RWPE2 (cell line): ENCODE measurements around the gene GDE1.

Source experiments
- ATAC-seq: fragments of 200-7000 bp; cut with Tn5 transposase; 3 replicates; pipeline ENCODE4 v1.9.1; 2021; ENCODE audit warnings: low read depth
- DNase-seq: peaks from one replicate; pipeline ENCODE4 v3.0.0-alpha.2; 2020; ENCODE audit warnings: low spot score
- H3K27ac ChIP-seq: fragments of 450-650 bp; 2 replicates; pipeline ENCODE4 v1.5.1; 2017; ENCODE audit warnings: mild to moderate bottlenecking; ENCODE audit not compliant: poor library complexity, severe bottlenecking
- H3K27me3 ChIP-seq: fragments of 250-450 bp; sonication (Bioruptor Pico); 2 replicates; pipeline ENCODE4 v1.5.1; 2021; ENCODE audit warnings: mild to moderate bottlenecking, moderate library complexity; ENCODE audit not compliant: insufficient read depth, poor library complexity, severe bottlenecking
- H3K36me3 ChIP-seq: fragments of 250-450 bp; sonication (Bioruptor Pico); 2 replicates; pipeline ENCODE4 v1.5.1; 2020; ENCODE audit warnings: low read depth, mild to moderate bottlenecking, moderate library complexity
- H3K4me1 ChIP-seq: fragments of 250-450 bp; sonication (Bioruptor Pico); 2 replicates; pipeline ENCODE4 v1.5.1; 2021; ENCODE audit warnings: mild to moderate bottlenecking, moderate library complexity; ENCODE audit not compliant: insufficient read depth, poor library complexity, severe bottlenecking
- H3K4me3 ChIP-seq: fragments of 250-450 bp; sonication (Bioruptor Pico); 2 replicates; pipeline ENCODE4 v1.5.1; 2021; ENCODE audit warnings: mild to moderate bottlenecking, moderate library complexity; ENCODE audit not compliant: severe bottlenecking
- H3K9me3 ChIP-seq: fragments of 250-450 bp; sonication (Bioruptor Pico); 2 replicates; pipeline ENCODE4 v1.5.1; 2021; ENCODE audit warnings: mild to moderate bottlenecking, moderate library complexity; ENCODE audit not compliant: severe bottlenecking
- TF ChIP-seq, protein P1 (sequence below): fragments of 450-650 bp; IDR thresholded peaks from one replicate; pipeline ENCODE4 v1.5.1; 2017; ENCODE audit warnings: mild to moderate bottlenecking, moderate library complexity; ENCODE audit not compliant: poor library complexity, severe bottlenecking

GDE1 gene

DNA sequence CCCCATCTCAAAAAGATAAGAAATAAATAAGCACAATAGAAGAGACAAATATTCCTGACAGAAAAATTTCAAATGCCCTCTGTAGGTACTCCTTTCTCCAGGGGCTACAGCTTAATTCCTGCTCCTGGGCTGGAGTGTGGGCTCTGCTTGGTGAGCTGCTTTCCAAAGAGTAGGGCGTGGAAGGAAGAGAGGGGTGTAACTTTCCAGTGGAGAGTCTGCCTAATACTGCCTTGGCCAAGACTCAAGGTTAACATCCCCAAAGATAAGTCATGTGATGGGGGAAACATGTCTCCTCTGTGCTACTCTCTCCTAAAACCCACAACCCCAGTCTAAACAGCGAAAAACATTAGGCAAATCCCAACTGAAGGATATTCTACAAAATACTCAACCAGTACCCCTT is 61.5 kb downstream of the GDE1 start:
- no peaks in the 10 kb centered on the region for H3K9me3 ChIP-seq
- H3K27me3 ChIP-seq, result no peaks in the 10 kb centered on the region
- DNase-seq (no peak), ATAC-seq (no peak)
- H3K4me3 ChIP-seq, result no peak overlapping the region
- no peaks in the 10 kb centered on the region for H3K4me1 ChIP-seq
- TF ChIP-seq, protein P1, sequence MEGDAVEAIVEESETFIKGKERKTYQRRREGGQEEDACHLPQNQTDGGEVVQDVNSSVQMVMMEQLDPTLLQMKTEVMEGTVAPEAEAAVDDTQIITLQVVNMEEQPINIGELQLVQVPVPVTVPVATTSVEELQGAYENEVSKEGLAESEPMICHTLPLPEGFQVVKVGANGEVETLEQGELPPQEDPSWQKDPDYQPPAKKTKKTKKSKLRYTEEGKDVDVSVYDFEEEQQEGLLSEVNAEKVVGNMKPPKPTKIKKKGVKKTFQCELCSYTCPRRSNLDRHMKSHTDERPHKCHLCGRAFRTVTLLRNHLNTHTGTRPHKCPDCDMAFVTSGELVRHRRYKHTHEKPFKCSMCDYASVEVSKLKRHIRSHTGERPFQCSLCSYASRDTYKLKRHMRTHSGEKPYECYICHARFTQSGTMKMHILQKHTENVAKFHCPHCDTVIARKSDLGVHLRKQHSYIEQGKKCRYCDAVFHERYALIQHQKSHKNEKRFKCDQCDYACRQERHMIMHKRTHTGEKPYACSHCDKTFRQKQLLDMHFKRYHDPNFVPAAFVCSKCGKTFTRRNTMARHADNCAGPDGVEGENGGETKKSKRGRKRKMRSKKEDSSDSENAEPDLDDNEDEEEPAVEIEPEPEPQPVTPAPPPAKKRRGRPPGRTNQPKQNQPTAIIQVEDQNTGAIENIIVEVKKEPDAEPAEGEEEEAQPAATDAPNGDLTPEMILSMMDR, result no peak
- no peaks in the 10 kb centered on the region for H3K36me3 ChIP-seq
- no peak overlapping the region for H3K27ac ChIP-seq

DNA sequence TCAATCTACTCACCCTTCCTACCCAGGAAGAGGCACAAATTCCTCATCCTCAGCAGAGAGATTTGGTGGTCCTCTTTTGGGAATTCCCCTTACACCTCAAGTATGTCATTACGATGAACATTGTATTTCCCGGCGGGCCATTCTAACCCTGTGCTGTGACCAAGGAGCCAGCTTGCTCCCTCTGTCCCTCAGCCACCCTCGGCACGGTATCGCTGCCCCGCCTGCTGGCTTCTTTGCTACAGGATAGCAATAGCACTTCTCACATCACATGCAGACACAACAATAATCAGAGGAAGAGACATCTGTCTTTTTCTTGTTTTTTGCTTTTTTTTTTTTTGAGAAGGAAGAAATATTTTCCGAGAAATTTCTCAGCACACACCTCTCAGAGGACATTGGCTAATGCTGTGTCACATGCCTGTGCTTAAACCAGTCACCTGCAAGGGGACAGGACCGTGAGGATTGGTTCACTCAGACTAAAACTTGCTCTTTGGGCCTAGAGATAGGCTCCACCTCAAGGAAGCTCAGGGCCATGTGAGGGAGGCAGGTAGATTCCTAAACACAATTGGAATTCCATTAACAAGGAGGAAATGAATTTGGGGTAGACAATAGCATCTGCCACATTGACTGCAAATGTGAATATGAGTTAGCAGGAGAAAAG is 63.0 kb downstream of the GDE1 start:
- Histone ChIP-seq H3K4me1 (no peaks in the 10 kb centered on the region), H3K27ac (no peak overlapping the region), H3K36me3 (no peaks in the 10 kb centered on the region), H3K4me3 (no peak overlapping the region), H3K27me3 (no peaks in the 10 kb centered on the region), H3K9me3 (no peaks in the 10 kb centered on the region)
- DNase-seq (no peak), ATAC-seq (no peak)
- TF ChIP-seq, protein P1, result no peak
